Right atrium auricular region (tissue), 2 donors: Measurements from ENCODE around the gene ZNF391. TPM values are rescaled to one million over a fixed set of nuclear protein-coding genes. Genes with fewer than 3 reads are reported as not detected.

Source experiments
- DNase-seq: peaks from one replicate; pipeline ENCODE4 v3.0.0-alpha.2; 2019; ENCODE audit warnings: low spot score
- H3K27ac ChIP-seq, 2 donors: fragments of 200-600 bp; sonication (generic); 1 replicate in 1 of 2; 2 replicates in 1 of 2; pipeline ENCODE4 v1.5.1; 2016 to 2019
- H3K27me3 ChIP-seq, 2 donors: fragments of 200-600 bp; sonication (generic); one replicate each; pipeline versions ENCODE4 v1.5.1 to v1.6.0; 2017 to 2019
- H3K36me3 ChIP-seq: fragments of 200-600 bp; sonication (generic); one replicate; pipeline ENCODE4 v1.5.1; 2016
- H3K4me1 ChIP-seq, 2 donors: fragments of 200-600 bp; sonication (generic); one replicate each; pipeline versions ENCODE4 v1.5.1 to v1.6.0; 2017 to 2019
- H3K4me3 ChIP-seq, 2 donors: fragments of 200-600 bp; sonication (generic); 1 replicate in 1 of 2; 2 replicates in 1 of 2; pipeline ENCODE4 v1.5.1; 2017 to 2019; ENCODE audit warnings: mild to moderate bottlenecking in 1 of 2, moderate library complexity in 1 of 2
- H3K9me3 ChIP-seq, 2 donors: fragments of 200-600 bp; sonication (generic); one replicate each; pipeline ENCODE4 v1.5.1; 2019
- total RNA-seq, 2 donors: library from RNA; depleted of rRNA; stranded (reverse); fragments of >200 nt; gene quantifications; one replicate each; pipeline ENCODE4 v1.1.0, GENCODE V29; 2016
- TF ChIP-seq, protein P1 (sequence below), 2 donors: fragments of 200-600 bp; sonication (generic); IDR thresholded peaks; one replicate each; pipeline ENCODE4 v1.5.1; 2019; ENCODE audit warnings: antibody characterized with exemption in 2 of 2

The ZNF391 gene
- total RNA-seq, 2 donors from 2014 or later = 0.89 to 1.3 TPM

DNA sequence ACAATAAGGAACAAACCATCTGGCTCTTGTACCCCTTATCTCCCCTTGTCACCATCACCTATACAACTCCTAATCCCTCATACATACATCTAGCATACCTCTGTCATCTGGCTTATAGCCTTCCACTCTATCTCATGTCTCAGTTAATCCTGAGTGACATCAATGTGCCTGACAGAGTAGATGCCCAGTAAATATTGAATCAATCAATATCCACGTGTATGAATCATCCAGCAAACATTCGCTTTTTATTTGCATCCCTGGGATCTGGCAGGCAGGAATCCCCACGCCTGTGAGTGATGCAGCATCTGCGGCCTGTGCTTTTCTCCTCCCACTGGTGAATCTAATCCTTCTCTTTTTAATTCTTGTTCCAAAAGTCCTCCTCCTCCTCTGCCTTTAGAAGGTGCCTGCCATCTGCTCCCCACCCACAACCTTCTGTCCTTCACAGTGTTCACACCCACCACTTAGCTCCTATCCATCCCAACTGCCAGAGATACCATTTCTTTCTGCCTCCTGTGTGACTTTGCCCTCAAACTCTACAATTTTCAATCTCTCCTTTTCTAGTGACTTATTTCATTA, 37.6 kb downstream of the ZNF391 start:
- no peaks in the 10 kb centered on the region for H3K4me1 ChIP-seq
- H3K27me3 ChIP-seq = no peaks in the 10 kb centered on the region
- TF ChIP-seq, protein P1, sequence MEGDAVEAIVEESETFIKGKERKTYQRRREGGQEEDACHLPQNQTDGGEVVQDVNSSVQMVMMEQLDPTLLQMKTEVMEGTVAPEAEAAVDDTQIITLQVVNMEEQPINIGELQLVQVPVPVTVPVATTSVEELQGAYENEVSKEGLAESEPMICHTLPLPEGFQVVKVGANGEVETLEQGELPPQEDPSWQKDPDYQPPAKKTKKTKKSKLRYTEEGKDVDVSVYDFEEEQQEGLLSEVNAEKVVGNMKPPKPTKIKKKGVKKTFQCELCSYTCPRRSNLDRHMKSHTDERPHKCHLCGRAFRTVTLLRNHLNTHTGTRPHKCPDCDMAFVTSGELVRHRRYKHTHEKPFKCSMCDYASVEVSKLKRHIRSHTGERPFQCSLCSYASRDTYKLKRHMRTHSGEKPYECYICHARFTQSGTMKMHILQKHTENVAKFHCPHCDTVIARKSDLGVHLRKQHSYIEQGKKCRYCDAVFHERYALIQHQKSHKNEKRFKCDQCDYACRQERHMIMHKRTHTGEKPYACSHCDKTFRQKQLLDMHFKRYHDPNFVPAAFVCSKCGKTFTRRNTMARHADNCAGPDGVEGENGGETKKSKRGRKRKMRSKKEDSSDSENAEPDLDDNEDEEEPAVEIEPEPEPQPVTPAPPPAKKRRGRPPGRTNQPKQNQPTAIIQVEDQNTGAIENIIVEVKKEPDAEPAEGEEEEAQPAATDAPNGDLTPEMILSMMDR (IDR thresholded peaks at IDR 0.05) = no peak
- H3K36me3 ChIP-seq = no peaks in the 10 kb centered on the region
- H3K9me3 ChIP-seq = no peaks in the 10 kb centered on the region
- DNase-seq = no peak
- no peak overlapping the region for H3K4me3 ChIP-seq
- no peak overlapping the region for H3K27ac ChIP-seq

DNA sequence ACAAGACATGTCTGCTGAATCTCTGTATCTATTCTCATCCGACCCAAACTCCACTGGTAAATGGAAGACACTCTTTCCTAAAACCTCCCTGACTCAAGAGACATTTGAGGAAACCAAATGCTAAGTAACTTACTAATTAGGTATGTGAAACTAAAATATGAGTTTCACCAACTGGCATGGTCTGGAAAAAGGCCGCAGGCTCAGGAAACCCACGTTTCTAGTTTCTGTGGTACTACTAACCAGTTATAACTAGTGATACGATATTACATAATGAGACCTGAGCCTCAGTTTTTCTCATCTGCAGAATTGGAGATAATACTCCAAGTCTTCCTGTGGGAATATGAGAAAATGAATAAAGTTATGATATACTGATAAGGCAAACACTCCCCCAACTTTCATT, 39.9 kb downstream of the ZNF391 start:
- H3K27ac ChIP-seq = no peak overlapping the region
- H3K4me1 ChIP-seq = no peaks in the 10 kb centered on the region
- DNase-seq = no peak
- H3K27me3 ChIP-seq = no peaks in the 10 kb centered on the region
- no peaks in the 10 kb centered on the region for H3K36me3 ChIP-seq
- TF ChIP-seq, protein P1 (IDR thresholded peaks at IDR 0.05) = no peak
- H3K9me3 ChIP-seq = no peaks in the 10 kb centered on the region
- no peak overlapping the region for H3K4me3 ChIP-seq

DNA sequence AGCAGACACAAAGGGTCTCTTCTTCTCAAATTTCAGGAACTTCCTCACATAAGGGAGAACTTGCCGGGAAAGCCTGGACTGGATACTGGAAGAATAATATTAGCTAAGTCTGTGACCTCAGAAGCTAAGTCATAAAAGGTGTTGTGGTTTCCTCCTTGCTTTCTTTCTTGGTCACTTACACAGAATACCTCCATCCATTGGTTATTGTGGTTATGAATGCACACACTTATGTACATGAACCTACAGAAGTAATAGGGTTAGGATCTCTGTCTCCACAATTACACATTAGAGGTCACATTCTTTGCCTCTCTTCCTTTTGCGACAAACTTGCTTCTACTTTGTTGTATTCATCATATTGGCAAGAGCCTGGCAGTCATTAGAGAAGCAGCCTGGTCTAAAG, 40.4 kb downstream of the ZNF391 start:
- DNase-seq = no peak
- Histone ChIP-seq H3K4me3 (no peak overlapping the region), H3K4me1 (no peaks in the 10 kb centered on the region), H3K27ac (no peak overlapping the region), H3K36me3 (no peaks in the 10 kb centered on the region), H3K27me3 (no peaks in the 10 kb centered on the region), H3K9me3 (no peaks in the 10 kb centered on the region)
- TF ChIP-seq, protein P1 (IDR thresholded peaks at IDR 0.05) = no peak

DNA sequence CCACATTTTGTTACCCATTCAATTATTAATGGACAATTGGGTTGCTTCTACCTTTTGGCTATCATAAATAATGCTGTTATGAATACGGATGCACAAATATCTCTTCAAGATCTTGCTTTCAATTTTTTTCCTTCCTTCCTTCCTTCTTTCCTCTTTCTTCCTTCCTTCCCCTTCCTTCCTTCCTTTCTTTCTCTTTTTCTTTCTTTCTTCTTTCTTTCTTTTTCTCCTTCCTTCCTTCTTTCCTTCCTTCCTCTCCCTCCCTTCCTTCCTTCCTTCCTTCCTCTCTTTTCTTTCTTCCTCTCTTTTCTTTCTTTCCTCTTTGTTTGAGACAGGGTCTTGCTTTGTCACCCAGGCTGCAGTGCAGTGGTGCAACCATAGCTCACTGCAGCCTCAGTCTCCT, 45.2 kb downstream of the ZNF391 start:
- no peaks in the 10 kb centered on the region for H3K27me3 ChIP-seq
- no peak for DNase-seq
- H3K27ac ChIP-seq = no peak overlapping the region
- peaks cover 0 to 7% of the 10 kb centered on the region in 2 donors for H3K9me3 ChIP-seq
- H3K36me3 ChIP-seq = no peaks in the 10 kb centered on the region
- no peak overlapping the region for H3K4me3 ChIP-seq
- TF ChIP-seq, protein P1 (IDR thresholded peaks at IDR 0.05) = no peak
- no peaks in the 10 kb centered on the region for H3K4me1 ChIP-seq

DNA sequence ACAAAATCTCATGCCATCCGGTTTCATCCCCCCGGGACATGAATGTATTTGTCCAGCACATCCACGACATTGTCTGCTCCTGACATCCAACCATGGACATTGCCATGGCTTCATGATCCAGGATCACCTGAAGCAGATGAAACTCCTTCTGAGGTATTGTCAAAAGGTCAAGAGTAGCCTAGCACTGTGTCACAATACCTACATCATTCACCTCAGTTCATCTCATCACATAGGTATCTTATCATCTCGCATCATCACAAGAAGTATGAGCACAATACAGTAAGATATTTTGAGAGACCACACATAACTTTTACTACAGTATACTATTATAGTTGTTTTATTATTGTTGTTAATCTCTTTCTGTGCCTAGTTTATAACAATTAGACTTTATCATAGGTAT, 50.8 kb downstream of the ZNF391 start:
- no peak for DNase-seq
- no peaks in the 10 kb centered on the region for H3K27me3 ChIP-seq
- H3K27ac ChIP-seq = no peak overlapping the region
- H3K9me3 ChIP-seq = peaks cover 0 to 4% of the 10 kb centered on the region in 2 donors
- TF ChIP-seq, protein P1 (IDR thresholded peaks at IDR 0.05) = no peak
- H3K4me1 ChIP-seq = no peaks in the 10 kb centered on the region
- no peak overlapping the region for H3K4me3 ChIP-seq
- H3K36me3 ChIP-seq = no peaks in the 10 kb centered on the region

DNA sequence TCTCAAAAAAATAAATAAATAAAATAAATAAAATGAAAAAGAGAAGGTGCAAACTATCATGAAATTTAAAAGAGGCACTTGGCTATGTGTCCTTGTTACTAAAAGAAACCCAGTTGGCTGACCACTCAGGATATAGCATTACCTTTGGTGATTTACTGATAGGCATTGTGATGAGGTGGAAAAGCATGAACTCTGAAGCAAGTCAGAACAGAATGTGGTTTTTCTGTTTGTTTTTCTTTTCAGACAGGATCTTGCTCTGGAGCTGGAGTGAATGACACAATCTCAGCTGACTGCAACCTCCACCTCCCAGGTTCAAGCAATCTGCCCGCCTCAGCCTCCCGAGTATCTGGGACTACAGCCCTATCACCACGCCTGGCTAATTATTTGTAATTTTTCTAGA, 52.4 kb downstream of the ZNF391 start:
- TF ChIP-seq, protein P1 (IDR thresholded peaks at IDR 0.05) = no peak
- no peaks in the 10 kb centered on the region for H3K4me1 ChIP-seq
- no peak for DNase-seq
- peaks cover 0 to 3% of the 10 kb centered on the region in 2 donors for H3K9me3 ChIP-seq
- no peak overlapping the region for H3K27ac ChIP-seq
- no peak overlapping the region for H3K4me3 ChIP-seq
- no peaks in the 10 kb centered on the region for H3K27me3 ChIP-seq
- no peaks in the 10 kb centered on the region for H3K36me3 ChIP-seq
